Stimulated activated naive CD8-positive, alpha-beta T cell treated with anti-CD3 and anti-CD28 coated beads, Interleukin-15, Interleukin-2, amounts not matched to agents 100 U/mL and 50 U/mL, for 24 hours (primary cell): ENCODE measurements around the gene PARM1.

ENCODE experiments used
- ATAC-seq: fragments of 150-1000 bp; cut with Tn5 transposase; one replicate; pipeline ENCODE4 v1.10.0; 2021
- DNase-seq: peaks from one replicate; pipeline ENCODE4 v3.0.0; 2021

The PARM1 gene, protein sequence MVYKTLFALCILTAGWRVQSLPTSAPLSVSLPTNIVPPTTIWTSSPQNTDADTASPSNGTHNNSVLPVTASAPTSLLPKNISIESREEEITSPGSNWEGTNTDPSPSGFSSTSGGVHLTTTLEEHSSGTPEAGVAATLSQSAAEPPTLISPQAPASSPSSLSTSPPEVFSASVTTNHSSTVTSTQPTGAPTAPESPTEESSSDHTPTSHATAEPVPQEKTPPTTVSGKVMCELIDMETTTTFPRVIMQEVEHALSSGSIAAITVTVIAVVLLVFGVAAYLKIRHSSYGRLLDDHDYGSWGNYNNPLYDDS

GRCh38 chr4:74932832-74933561 lies at the start of gene PARM1:
PARM1 (plus strand) TSS chr4:74933116; CDS start chr4:74933328, 212 bp downstream.
- peak; percentile 92 for ATAC-seq
- DNase-seq: peak; percentile 74

DNA sequence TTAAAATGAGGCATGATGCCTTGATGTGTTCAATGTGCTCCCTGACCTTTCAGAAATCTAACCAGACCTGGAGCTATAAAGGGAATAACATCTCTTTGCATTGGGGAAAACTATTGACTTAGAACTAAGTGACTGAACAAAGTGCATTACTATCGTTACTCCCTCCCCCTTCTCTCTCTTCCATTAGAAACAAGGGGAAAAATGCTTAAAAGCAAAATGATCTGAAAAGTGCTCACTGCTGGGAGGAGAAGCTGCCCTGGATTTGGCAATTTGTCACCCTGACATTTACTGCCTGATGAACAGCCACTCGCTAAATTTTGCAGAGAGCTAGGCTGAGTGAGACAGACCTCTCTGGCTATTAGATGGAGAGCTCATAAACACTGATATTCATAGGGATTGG lies 48.6 kb upstream of the PARM1 start:
- no peak for DNase-seq
- ATAC-seq: no peak

DNA sequence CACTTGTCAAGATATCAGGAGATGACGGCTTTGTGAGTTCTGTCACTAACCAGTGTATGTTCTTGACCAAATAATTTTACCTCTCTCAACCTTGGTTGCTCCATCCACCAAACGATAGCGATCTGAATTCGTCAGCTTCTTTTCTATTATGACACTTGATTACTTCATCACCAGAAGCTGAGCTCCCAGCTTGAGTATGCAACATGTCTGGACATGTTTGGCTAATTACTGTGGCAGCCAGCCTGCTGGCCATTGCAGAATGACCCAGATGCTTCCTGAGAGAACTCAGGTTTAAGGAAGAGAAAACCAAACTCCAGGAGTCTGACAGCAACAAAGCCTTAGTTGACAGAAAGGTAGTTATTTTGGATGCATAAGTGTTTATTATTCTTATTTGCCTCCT lies 46.4 kb upstream of the PARM1 start:
- ATAC-seq: no peak
- no peak for DNase-seq

- no peak for ATAC-seq
- DNase-seq: no peak
Measured at GRCh38 chr4:74890341-74890740, 42.6 kb upstream of the PARM1 start.

GRCh38 chr4:74891037-74891436 lies 41.9 kb upstream of the PARM1 start:
- ATAC-seq (no peak), DNase-seq (no peak)

- DNase-seq (no peak), ATAC-seq (no peak)
Measured at GRCh38 chr4:74893171-74893570, 39.7 kb upstream of the PARM1 start.

- DNase-seq: no peak
- ATAC-seq: no peak
Measured at GRCh38 chr4:74896595-74896994, 36.3 kb upstream of the PARM1 start.

GRCh38 chr4:74897386-74897785 lies 35.5 kb upstream of the PARM1 start:
- no peak for DNase-seq
- ATAC-seq: no peak

GRCh38 chr4:74900862-74901261 lies 32.1 kb upstream of the PARM1 start:
- ATAC-seq (no peak), DNase-seq (no peak)

DNA sequence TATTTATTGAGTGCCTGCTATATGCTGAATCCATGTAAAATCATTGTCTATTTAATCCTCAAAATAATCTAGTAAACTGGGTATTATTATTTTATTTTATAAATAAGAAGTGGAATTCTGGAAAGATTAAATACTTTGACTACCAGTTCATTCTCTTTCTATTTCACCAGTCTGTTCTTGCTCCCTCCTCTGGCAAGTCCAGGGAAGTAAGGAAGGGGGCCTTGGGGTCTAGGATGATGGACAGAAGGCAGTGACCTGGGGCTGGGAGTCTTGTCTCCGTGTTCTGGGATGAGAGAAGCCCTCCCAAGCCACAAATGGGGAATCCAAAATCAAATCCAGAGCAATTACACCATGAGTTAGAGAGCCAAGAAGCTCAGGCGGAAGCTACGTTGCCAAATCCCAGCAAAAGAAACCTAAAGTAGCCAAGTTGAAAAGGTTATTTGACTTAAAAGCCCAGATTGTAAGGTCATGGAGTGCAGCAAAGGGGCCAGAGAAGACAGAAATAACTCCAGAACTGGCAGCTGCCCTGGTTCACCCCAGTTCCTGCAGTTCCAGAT lies 28.3 kb upstream of the PARM1 start:
- DNase-seq: no peak
- no peak for ATAC-seq

DNA sequence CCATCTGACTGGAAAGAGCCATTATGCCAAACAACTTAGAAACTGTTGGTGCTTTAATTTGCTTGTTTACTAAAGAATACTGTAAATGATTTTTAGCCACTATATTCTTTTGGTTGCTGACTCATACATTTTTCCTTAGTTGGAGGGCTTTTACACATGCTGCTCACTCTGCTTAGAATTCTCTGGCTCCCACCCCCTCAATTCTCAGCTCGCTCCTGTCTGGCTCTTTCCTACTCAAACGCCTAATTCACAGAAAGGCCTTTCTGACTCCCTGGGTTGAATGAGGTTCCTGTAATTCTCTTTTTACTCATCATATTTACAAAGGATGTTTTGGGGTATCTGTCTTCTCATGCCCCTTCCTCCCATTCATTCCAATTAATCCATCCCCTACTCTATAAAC lies 26.1 kb upstream of the PARM1 start:
- ATAC-seq (no peak), DNase-seq (no peak)

GRCh38 chr4:74919783-74920182 lies 13.1 kb upstream of the PARM1 start:
- ATAC-seq: no peak

GRCh38 chr4:74920704-74921103 lies 12.2 kb upstream of the PARM1 start:
- DNase-seq (no peak), ATAC-seq (no peak)

More at GRCh38 chr4:74919783-74920182, 13.1 kb upstream of the PARM1 start:
- DNase-seq: no peak

DNA sequence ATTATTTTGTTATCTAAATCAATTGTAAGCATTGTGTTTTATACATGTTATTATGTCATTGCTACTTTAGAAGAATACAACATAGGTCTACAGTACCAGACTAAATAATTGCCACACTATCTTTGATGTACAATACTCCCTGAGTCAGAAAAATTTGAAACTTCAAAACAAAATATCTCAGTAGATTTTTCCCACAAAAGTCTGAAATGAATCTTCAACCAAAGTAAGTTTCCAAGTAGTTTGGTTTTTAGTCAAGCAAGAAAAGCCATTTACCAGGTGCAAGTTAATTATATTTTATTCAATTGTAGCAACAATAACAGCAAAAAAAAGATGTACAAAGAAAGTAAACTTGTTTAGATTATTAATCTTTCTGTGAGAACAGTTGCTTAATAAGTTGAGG lies 11.4 kb upstream of the PARM1 start:
- ATAC-seq (no peak), DNase-seq (no peak)

- no peak for DNase-seq
- ATAC-seq: no peak
Measured at GRCh38 chr4:74926007-74926406, 6.9 kb upstream of the PARM1 start.

- ATAC-seq: no peak
- DNase-seq: no peak
Measured at GRCh38 chr4:74930162-74930561, 2.8 kb upstream of the PARM1 start.

DNA sequence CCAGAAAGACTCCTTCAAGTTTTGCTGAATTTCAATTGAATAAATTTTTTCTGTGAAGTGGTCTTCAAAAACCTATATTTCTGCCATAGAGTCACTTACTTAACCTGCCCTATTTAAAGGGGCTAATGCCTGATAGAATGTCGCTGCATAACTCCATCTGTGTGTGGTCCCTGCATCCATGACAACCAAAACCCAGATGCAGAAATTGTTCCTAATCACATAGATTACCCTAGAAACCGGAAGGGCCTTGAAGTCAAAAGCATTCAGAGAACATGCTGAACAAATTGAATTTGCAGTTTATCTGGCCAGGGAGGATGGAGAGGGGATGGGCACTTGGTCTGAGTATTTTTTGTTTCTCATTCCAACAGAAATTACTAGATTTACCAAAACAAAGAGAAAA lies 1.5 kb upstream of the PARM1 start:
- DNase-seq: no peak
- no peak for ATAC-seq

DNA sequence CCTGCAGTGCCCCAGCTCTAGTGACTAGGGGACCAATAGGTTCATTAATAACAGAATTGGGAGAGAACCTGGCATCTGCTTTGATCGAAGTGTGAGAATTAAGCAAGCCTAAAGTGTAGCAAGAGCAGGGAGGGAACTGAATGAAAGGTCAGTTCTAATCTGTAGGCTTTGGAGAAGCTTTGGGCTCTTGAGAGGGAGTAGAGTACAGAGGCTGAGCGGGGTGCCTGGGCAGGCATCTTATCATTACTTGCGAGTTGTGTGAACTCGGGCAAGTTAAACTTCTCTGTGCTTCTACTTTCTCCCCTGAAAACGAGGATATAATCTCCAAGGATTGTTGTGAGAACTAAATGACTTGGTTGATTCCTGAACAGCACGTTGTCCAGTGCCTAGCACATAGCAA lies 906 bp upstream of the PARM1 start:
- ATAC-seq: no peak
- no peak for DNase-seq

GRCh38 chr4:74933562-74934015 lies 673 bp downstream of the PARM1 start:
- DNase-seq (peak; percentile 4), ATAC-seq (no peak)

DNA sequence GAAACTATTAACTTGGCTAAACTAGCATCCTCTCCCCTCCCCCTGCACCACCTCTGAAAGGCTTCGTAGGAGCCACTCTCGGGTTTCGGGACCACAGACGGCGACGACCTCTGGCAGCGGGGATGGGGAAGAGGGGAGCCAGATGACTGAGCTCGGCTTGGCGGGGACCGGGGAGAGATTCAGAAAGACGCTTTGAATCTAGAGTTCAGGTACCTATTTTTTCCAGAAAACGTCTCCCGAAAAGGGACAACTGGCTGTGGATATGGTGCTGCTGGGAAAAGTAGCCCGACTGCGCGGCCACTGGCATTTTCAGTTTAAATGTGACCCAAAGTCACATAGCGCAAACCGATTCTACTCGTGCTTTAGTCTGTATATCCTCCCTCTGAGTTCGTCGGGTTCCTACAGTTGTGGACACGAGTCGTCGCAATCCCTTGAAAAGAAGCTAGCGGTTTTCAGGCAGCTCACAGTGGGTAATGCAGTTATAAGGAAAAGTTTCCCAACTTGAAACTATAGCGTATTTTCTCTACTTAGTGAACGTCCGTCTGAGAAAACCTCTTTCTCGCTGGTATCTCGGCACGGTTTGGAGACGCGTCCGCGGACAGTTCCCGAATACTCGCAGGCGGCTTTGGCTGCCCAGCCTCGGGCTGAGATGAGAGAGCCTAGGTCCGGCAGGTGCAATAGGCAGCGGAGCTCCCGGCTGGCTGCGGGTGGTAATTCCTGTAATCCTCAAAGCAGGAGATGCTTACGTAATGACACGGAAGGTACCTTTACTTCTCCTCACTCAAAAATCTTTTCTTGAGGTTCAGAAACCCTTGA lies 1.3 kb downstream of the PARM1 start:
- peak; percentile 5 for DNase-seq
- ATAC-seq: no peak

GRCh38 chr4:74934888-74935287 lies 2.0 kb downstream of the PARM1 start:
- no peak for ATAC-seq
- no peak for DNase-seq

- ATAC-seq (no peak), DNase-seq (no peak)
Measured at GRCh38 chr4:74941123-74941522, 8.2 kb downstream of the PARM1 start.
